Hepatocyte (in vitro differentiated cells): ENCODE data around the gene MKI67. TPM values are rescaled to one million over a fixed set of nuclear protein-coding genes. Genes with fewer than 3 reads are reported as not detected.

ENCODE experiments used
- DNase-seq: peaks from one replicate; pipeline ENCODE4 v3.0.0-alpha.2; 2016; ENCODE audit warnings: low spot score
- H2AFZ ChIP-seq: fragments of 200-600 bp; sonication (generic); 2 replicates; pipeline ENCODE4 v1.6.0; 2016; ENCODE audit warnings: antibody characterized with exemption, mild to moderate bottlenecking
- H3K27ac ChIP-seq: fragments of 200-600 bp; sonication (generic); 2 replicates; pipeline ENCODE4 v1.5.1; 2016; ENCODE audit warnings: mild to moderate bottlenecking
- H3K27me3 ChIP-seq: fragments of 200-600 bp; sonication (generic); 2 replicates; pipeline ENCODE4 v1.6.1; 2016
- H3K36me3 ChIP-seq: fragments of 200-600 bp; sonication (generic); replicated peaks from 2 replicates; pipeline ENCODE4 v1.5.1; 2016; ENCODE audit warnings: low read depth; ENCODE audit not compliant: insufficient read depth
- H3K4me1 ChIP-seq: fragments of 200-600 bp; sonication (generic); 2 replicates; pipeline ENCODE4 v1.5.1; 2016; ENCODE audit warnings: mild to moderate bottlenecking, moderate library complexity; ENCODE audit not compliant: insufficient read depth
- H3K4me2 ChIP-seq: fragments of 200-600 bp; sonication (generic); 2 replicates; pipeline ENCODE4 v1.6.0; 2016
- H3K4me3 ChIP-seq: fragments of 200-600 bp; sonication (generic); 2 replicates; pipeline ENCODE4 v1.5.1; 2016; ENCODE audit warnings: mild to moderate bottlenecking
- H3K79me2 ChIP-seq: fragments of 200-600 bp; sonication (generic); 2 replicates; pipeline ENCODE4 v1.6.0; 2017; ENCODE audit warnings: mild to moderate bottlenecking
- H3K9me2 ChIP-seq: fragments of 200-600 bp; sonication (generic); replicated peaks from 2 replicates; pipeline ENCODE4 v1.6.0; 2017; ENCODE audit warnings: mild to moderate bottlenecking; ENCODE audit not compliant: insufficient read depth
- H3K9me3 ChIP-seq: fragments of 200-600 bp; sonication (generic); 2 replicates; pipeline ENCODE4 v1.5.1; 2016; ENCODE audit warnings: low read depth, mild to moderate bottlenecking
- H4K20me1 ChIP-seq: fragments of 200-600 bp; sonication (generic); 2 replicates; pipeline ENCODE4 v1.6.0; 2016; ENCODE audit warnings: mild to moderate bottlenecking; ENCODE audit not compliant: insufficient read depth, poor library complexity, severe bottlenecking
- EZH2 ChIP-seq: fragments of 200-600 bp; sonication (generic); IDR thresholded peaks from 2 replicates; pipeline ENCODE4 v1.6.1; 2016; ENCODE audit warnings: antibody characterized with exemption, mild to moderate bottlenecking, borderline replicate concordance
- EZH2phosphoT487 ChIP-seq: fragments of 200-600 bp; sonication (generic); IDR thresholded peaks from one replicate; pipeline ENCODE4 v1.6.1; 2018; ENCODE audit warnings: antibody characterized with exemption, mild to moderate bottlenecking, low read depth, moderate library complexity; ENCODE audit not compliant: unreplicated experiment, severe bottlenecking
- WGBS: methylation state at CpG from one replicate; pipeline ENCODE4 v1.1.6; 2016; ENCODE audit warnings: low lambda C conversion rate; ENCODE audit errors: missing lambda C conversion rate; 5-methylcytosine and 5-hydroxymethylcytosine counted together
- polyA plus RNA-seq: library from polyadenylated mRNA; unstranded; fragments of >200 nt; fragmentation: Nextera tagmentation; extraction: Ambion mirVana; gene quantifications from 2 replicates; pipeline ENCODE4 v1.2.1, GENCODE V29; 2016
- total RNA-seq: library from RNA; depleted of rRNA; stranded (reverse); fragments of >200 nt; gene quantifications from 2 replicates; pipeline ENCODE4 v1.2.3, GENCODE V29; 2014
- TF ChIP-seq, protein P1 (sequence below): fragments of 200-600 bp; sonication (generic); IDR thresholded peaks from 2 replicates; pipeline ENCODE4 v1.5.1; 2016; ENCODE audit warnings: antibody characterized with exemption, mild to moderate bottlenecking; ENCODE audit not compliant: poor library complexity

MKI67 gene
- total and polyA plus RNA-seq, 2 experiments from 2014 or later, result 8.1 to 13.1 TPM

DNA sequence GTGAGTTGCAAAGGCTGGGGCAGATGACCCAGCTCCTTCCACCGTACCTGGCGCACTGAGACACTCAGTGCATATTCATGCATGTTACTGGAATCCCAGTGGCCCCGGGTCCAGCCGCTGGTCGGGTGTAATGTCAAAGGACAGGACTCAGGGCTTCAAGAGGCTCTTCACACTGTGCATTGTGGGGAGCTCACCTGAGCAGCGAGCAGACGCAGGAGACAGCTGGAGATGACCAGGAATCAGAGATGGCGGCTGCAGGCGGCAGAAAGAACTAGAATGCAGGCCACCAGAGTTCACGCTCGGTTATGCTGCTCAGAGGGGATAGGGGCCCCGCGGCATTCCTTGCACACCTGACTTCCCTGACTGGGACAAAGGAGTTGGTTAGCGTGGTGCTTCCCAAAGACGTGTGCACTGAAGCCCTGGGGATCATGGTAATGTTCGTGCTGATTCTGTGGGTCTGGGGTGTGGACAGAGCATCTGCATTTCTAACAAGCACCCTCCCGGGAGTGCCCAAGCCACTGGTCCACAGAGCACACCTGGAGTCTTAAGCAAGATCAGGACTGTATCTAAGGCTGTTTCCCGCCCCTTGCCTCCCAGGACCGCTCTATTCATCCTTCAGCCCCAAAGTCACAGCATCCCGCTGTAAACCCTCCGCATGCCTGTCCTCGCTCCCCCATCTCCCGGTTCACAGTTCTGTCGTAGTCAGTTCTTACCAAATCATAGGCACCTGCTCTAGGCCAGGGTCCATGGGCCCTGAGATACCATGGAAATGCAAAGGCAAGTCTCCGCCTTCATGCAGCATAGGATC is 71.0 kb downstream of the MKI67 start:
- H3K79me2 ChIP-seq, result no peaks in the 10 kb centered on the region
- no peak overlapping the region for H3K4me3 ChIP-seq
- TF ChIP-seq EZH2 (no peak), EZH2phosphoT487 (no peak)
- TF ChIP-seq, protein P1, sequence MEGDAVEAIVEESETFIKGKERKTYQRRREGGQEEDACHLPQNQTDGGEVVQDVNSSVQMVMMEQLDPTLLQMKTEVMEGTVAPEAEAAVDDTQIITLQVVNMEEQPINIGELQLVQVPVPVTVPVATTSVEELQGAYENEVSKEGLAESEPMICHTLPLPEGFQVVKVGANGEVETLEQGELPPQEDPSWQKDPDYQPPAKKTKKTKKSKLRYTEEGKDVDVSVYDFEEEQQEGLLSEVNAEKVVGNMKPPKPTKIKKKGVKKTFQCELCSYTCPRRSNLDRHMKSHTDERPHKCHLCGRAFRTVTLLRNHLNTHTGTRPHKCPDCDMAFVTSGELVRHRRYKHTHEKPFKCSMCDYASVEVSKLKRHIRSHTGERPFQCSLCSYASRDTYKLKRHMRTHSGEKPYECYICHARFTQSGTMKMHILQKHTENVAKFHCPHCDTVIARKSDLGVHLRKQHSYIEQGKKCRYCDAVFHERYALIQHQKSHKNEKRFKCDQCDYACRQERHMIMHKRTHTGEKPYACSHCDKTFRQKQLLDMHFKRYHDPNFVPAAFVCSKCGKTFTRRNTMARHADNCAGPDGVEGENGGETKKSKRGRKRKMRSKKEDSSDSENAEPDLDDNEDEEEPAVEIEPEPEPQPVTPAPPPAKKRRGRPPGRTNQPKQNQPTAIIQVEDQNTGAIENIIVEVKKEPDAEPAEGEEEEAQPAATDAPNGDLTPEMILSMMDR, result no peak

DNA sequence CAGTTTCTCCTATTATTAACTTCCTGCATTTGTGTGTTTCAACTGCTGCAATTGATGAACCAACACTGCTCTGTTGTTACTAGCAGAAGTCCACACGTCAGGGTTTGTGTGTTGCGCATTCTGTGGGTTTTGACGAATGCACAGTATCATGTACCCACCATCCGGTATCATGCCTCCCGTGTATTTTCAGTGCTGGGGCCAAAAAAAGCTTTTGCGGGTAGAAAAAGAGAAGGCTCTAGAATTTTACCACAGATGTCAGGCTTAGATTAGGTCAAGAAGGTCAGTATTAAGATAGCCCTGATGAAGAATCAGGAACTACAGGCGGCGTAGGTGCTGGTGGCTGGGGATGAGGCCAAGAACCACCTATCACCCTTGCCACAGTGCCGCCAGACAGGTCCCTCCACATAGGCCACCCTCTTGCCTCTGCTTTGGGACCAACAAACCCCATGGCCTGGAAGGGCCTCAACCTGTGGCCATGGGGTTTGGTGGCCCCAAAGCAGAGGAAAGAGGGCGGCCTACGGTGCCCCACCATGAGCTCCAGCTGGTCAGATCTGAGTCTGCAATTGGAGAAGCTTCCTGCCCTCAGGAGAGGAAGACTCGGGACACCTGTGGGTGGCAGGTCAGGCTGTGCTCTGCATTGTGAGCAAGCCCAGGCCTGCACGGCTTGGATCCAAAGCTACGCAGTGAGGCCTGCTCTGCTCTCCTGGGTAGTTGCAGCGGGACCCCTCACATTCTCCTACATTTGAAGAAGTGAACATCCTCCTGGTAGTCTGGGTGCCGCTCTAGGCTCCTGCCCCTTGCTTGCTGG is 71.9 kb downstream of the MKI67 start:
- Histone ChIP-seq H3K79me2 (no peaks in the 10 kb centered on the region), H3K27ac (no peak overlapping the region), H3K27me3 (no peaks in the 10 kb centered on the region), H3K9me3 (no peaks in the 10 kb centered on the region), H3K4me2 (no peak overlapping the region), H3K36me3 (no peaks in the 10 kb centered on the region), H3K4me3 (no peak overlapping the region), H3K9me2 (no peaks in the 10 kb centered on the region), H3K4me1 (no peaks in the 10 kb centered on the region), H2AFZ (no peak overlapping the region), H4K20me1 (no peaks in the 10 kb centered on the region)
- WGBS, result 93% methylated on average over 16 of the region's 16 CpGs
- TF ChIP-seq, protein P1, result no peak
- TF ChIP-seq EZH2phosphoT487 (no peak), EZH2 (no peak)
- no peak for DNase-seq

More for the DNA sequence above, 71.0 kb downstream of the MKI67 start:
- Histone ChIP-seq H3K9me3 (no peaks in the 10 kb centered on the region), H3K36me3 (no peaks in the 10 kb centered on the region), H3K27me3 (no peaks in the 10 kb centered on the region), H3K9me2 (no peaks in the 10 kb centered on the region), H3K27ac (no peak overlapping the region), H2AFZ (no peak overlapping the region), H3K4me2 (no peak overlapping the region), H4K20me1 (no peaks in the 10 kb centered on the region), H3K4me1 (no peaks in the 10 kb centered on the region)
- no peak for DNase-seq
- WGBS, result 96% methylated on average over 25 of the region's 25 CpGs

DNA sequence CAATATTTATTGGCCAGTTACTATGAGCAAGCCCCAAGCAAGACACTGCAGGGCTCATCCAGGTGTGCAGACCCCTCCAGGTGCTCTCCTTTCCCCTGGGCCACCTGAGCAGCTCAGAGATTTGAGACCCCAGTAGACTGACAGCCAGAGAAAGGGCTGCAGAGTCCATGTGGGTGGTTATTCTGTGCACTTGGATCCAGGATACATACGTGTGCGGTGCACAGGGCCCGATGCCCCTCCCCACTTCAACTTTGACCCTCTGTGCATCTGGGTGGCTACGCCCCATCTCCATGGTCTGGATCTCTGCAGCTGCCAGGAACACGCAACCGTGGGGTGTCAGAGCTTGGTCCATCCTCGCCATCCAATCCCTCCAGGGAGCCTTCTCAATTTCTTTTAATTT is 72.9 kb downstream of the MKI67 start:
- Histone ChIP-seq H3K36me3 (no peaks in the 10 kb centered on the region), H3K4me3 (no peak overlapping the region), H2AFZ (no peak overlapping the region), H3K9me2 (no peaks in the 10 kb centered on the region), H4K20me1 (no peaks in the 10 kb centered on the region), H3K27ac (no peak overlapping the region), H3K27me3 (no peaks in the 10 kb centered on the region), H3K4me1 (peaks cover 1% of the 10 kb centered on the region), H3K9me3 (no peaks in the 10 kb centered on the region), H3K79me2 (no peaks in the 10 kb centered on the region), H3K4me2 (no peak overlapping the region)
- WGBS, result 94% methylated on average over 7 of the region's 7 CpGs
- DNase-seq, result no peak
- TF ChIP-seq, protein P1, result no peak
- TF ChIP-seq EZH2phosphoT487, result no peak
- TF ChIP-seq EZH2, result no peak
